Measurements from ENCODE around the gene ANK3.

DNA sequence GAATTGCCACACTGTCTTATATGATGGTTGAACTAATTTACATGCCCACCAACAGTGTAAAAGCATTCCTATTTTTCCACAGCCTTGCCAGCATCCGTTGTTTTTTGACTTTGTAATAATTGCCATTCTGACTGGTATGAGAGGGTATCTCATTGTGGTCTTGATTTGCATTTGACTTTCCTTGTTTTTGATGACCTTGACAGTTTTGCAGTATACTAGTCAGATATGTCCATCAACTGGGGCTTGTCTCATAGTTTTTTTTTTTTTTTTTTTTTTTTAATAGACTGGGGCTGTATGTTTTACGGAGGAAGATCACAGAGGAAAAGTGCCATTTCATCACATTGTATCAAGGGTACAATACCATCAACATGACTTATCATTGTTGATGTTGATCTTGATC lies 220.6 kb downstream of the ANK3 start:
- TF ChIP-seq EZH2phosphoT487 (IDR thresholded peaks at IDR 0.05; ENCODE audit: low read depth, severe bottlenecking, unreplicated experiment): no peak
- TF ChIP-seq, protein P1, sequence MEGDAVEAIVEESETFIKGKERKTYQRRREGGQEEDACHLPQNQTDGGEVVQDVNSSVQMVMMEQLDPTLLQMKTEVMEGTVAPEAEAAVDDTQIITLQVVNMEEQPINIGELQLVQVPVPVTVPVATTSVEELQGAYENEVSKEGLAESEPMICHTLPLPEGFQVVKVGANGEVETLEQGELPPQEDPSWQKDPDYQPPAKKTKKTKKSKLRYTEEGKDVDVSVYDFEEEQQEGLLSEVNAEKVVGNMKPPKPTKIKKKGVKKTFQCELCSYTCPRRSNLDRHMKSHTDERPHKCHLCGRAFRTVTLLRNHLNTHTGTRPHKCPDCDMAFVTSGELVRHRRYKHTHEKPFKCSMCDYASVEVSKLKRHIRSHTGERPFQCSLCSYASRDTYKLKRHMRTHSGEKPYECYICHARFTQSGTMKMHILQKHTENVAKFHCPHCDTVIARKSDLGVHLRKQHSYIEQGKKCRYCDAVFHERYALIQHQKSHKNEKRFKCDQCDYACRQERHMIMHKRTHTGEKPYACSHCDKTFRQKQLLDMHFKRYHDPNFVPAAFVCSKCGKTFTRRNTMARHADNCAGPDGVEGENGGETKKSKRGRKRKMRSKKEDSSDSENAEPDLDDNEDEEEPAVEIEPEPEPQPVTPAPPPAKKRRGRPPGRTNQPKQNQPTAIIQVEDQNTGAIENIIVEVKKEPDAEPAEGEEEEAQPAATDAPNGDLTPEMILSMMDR (IDR thresholded peaks at IDR 0.05; ENCODE audit: poor library complexity): no peak
- no peak for TF ChIP-seq EZH2 (IDR thresholded peaks at IDR 0.05; ENCODE audit: borderline replicate concordance)
